GF-D8 (cell line): ENCODE measurements around the gene INSC.
"Not testable (repeated sequence)": the region's sequence is repeated elsewhere in the genome, so short reads cannot be mapped to it uniquely, and the experiment has no call there.

Source experiments
- DNase-seq: peaks from one replicate; lab custom pipeline; 2025; lab: John Stamatoyannopoulos, UW

Gene INSC, protein sequence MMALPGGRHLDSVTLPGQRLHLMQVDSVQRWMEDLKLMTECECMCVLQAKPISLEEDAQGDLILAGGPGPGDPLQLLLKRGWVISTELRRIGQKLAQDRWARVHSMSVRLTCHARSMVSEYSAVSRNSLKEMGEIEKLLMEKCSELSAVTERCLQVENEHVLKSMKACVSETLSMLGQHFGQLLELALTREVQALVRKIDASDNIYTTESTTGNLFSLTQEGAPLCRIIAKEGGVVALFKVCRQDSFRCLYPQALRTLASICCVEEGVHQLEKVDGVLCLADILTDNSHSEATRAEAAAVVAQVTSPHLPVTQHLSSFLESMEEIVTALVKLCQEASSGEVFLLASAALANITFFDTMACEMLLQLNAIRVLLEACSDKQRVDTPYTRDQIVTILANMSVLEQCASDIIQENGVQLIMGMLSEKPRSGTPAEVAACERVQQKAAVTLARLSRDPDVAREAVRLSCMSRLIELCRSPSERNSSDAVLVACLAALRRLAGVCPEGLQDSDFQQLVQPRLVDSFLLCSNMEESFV

DNA sequence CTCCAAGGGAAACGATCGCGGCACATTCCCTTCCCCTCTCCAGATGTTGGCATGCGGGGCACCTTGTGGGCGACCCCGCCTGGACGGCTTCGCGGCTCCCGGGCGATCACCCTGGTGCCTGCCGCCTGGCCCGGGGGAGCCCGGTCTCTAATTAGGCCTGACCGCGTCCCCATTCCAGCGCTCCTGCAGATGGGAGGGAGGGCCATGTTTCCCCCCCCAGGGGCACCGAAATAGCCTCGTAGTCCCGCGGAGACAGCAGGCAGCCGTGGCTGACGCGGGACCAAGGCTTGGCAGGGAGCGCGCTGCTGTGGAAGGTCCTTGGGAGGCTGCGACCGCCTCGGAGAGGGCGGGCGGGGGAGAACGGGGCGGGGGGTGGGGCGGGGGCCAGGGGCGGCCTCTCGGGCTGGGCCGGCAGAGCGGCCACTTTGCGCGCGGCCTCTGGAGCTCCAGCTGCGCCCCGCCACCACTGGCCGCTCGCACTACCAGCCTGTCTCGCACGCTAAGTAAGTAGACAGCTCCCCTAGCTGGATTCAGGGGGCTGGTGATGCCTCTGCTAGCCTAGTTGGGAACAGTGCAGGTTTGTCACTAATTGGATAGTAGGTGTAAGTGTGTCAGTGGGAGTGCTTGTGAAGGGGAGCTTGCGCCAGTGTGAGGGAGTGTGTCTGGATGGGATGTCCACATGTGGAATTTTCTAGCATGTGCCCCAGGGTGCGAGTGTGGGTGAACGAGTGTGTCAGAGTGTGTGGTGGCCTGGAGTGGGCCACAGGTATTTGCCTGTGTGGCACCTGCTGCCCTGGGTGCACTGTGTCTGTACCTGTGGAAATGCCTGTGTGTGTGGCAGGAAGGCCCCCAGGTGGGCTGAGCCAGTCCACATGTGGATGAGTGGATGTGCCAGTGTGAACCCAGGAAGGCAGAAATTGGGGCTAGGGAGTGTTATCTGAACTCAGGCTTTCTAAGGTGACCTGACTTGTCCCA, at the start of gene INSC:
Gene INSC (plus strand): TSS at position 423 of the 975 bp plus-strand sequence. CDS start 34,252 bp downstream, outside the sequence.
- no peak for DNase-seq

DNA sequence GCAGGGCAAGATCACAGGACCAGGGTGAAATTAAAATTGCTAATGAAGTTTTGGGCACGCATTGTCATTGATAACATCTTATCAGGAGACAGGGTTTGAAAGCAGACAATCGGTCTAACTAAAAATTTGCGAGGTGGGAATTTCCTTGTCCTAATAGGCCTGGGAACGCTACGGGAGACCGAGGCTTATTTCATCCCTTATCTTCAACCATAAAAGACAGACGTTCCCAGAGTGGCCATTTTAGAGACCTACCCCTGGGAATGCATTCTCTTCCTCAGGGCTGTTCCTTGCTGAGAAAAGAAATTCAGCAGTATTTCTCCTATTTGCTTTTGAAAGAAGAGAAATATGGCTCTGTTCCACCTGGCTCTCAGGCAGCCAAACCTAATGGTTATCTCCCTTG, 45.0 kb upstream of the INSC start:
- DNase-seq = not testable (repeated sequence)

- DNase-seq = no peak
These were observed 43.0 kb upstream of the INSC start for GRCh38 chr11:15071556-15072255.

DNA sequence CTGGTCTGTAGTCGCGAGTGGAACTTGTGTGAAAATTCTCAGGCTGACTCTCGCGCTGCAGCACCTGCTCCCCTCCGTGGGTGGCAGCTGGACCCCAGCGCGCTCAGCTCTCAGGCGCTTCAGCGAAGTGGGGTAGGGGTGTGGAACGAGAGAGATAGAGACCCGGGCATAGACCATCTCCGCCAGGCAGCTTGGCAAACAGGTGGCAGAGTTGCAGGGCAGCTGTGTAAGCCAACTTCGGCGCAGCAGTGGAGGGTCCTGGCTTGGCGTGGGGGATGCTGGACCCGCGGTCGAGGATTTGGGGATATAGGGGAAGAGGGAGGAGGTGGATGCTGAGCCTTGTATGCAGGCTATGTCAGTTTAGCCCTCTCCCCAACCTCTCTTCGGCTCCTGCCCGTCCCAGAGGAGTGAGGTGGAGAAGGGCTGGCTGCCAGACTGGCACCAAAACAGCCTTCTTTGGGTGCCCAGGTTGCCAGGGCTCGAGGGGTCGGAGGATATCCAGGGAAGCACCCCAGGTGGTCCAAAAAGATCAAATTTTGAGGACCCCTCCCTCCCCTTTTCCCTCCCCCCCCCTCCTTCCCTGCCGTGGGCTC, 42.1 kb upstream of the INSC start:
- no peak for DNase-seq

- DNase-seq = no peak
These were observed 41.1 kb upstream of the INSC start, which contains the start of gene CALCB for GRCh38 chr11:15073361-15074205. CALCB (plus strand) TSS chr11:15073593; CDS start chr11:15074719, 1,126 bp downstream.

DNA sequence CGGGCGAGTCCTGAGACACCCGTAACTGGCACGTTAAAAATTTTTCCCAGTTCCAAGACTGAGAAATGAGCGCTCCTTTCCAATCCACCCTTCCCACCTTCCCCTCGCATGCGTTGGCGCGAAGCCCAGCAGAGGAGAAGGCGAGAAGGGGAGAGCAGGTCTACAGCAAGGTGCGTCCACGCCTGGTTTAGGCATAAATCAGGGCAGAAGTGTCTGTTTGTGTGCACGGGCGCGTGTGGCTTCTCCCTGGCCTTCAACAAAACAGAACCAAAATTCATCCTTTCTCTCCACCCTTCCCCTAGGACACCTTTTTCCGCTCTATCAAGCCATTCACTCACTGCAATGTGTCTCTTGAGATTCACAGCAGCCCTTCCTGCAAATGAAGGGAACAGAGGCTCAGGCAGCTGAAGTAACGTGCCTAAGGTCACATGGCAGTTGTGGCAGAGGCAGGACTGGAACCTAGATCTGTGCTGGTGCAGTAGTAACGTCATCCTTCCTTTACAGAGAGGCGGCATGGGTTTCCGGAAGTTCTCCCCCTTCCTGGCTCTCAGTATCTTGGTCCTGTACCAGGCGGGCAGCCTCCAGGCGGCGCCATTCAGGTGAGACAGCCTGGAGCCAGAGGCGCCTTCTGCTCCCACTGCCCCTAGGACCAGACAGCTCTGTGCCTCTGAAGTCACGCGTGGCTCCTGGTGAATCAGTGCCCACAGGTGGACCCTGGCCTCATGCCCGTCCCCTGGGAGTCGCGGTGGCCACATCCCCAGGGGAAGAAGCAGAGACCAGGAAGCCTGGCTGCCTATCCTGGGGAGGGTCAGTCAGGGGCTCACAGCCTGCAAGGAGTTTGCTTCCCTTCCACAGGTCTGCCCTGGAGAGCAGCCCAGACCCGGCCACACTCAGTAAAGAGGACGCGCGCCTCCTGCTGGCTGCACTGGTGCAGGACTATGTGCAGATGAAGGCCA, 40.2 kb upstream of the INSC start:
- DNase-seq = no peak

- DNase-seq = no peak
These were observed 39.6 kb upstream of the INSC start for GRCh38 chr11:15075162-15075526.

- no peak for DNase-seq
These were observed 23.5 kb upstream of the INSC start for GRCh38 chr11:15091175-15091574.

DNA sequence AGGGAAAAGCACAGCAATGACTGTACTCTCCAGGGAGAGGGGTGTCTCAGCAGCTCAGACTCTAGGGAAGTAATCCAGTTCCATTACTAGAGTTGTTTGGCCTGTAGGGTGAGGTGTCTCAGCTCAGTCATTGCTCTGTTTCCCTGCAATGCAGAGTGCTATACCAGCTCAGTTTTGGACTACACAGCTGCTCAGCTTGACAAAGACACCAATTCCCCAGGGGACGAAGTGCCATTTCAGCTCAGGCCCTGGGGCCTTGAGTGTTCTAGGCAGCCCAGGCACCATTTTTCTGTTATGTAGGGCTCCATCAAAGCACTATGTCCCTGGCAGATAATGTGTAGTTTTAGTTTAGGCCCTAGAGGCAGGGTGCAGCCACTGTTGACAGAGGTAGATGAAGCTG, 23.1 kb upstream of the INSC start:
- no peak for DNase-seq

DNA sequence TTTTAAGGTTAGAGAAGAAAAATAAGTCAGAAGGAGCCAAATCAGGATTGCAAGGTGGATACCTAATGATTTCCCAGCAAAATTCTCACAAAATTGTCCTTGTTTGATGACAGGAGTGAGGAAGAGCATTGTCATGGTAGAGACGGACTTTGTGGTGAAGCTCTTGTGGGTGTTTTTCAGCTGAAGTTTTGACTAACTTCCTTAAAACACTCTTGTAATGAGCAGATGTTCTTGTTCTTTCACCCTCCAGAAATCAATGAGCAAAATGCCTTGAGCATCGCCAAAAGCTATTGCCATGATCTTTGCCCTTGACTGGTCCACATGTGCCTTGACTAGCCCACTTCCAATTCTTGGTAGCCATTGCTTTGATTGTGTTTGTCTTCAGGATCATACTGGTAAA, 21.3 kb upstream of the INSC start:
- no peak for DNase-seq

DNA sequence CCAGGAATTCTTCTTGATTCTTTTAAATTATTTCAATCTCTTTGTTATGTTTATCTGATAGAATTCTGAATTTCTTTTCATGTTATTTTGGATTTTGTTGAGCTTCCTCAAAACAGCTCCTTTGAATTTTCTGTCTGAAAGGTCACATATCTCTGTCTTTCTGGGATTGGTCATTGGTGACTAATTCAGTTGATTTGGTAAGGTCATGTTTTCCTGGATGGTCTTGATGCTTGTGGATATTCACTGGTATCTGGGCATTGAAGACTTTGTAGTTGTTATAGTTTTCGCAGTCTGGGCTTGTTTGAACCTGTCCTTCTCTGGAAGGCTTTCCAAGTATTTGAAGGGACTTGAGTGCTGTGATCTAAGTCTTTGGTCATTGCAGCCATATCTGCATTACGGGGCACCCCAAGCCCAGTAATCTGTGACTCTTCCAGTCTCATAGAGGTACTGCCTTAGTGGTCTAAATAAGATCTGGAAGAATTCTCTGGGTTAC, 18.9 kb upstream of the INSC start:
- DNase-seq = no peak

- DNase-seq = no peak
These were observed 17.3 kb upstream of the INSC start for GRCh38 chr11:15097411-15097810.

DNA sequence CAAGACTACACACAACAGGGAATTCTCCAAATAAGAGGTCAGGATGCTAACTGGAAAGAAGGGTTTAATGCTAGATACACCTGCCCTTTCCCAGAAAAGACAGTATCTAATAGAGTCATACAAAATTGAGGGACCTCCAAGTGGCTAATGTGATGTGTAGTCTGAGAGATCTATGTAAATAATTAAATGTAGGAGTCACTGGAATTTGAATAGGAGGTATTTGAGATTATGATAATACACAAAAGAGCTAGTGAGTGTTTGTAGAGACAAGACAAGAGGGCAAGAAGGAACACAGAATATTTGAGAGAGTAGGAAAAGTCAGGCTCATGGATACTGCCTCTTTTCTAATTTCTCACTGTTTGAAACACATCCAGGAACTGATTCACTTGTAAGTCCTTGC, 15.5 kb upstream of the INSC start:
- DNase-seq = no peak

DNA sequence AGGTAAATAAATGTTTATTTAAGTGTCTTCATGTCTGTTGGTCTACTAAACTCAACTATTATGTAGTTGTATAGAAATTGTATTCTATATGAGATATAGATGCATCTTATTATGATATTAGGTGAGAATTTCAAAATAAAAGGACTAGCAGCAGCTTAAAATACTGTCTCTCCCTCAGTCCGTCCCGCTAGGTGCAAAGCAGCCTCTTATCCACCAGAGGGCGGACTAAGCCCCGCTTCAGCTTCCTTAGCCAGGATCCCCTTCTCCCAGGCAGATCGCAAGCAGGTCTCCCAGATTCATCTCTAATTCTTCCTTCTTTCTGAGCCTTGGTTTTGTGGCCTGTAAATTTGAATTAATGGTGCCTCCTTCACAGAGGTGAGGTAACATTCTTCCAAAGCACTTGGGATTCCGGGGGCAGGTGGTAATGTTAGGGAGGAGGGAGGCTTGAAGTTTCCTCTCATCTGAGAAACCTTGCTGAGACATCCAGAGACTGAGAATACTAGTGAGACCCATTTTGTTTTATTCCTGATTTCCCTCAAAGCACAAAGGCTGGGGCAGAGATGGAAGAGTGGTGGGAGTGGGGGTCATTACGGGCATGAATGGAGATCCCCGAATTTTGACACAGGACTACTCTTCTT, 13.5 kb upstream of the INSC start:
- DNase-seq = no peak

DNA sequence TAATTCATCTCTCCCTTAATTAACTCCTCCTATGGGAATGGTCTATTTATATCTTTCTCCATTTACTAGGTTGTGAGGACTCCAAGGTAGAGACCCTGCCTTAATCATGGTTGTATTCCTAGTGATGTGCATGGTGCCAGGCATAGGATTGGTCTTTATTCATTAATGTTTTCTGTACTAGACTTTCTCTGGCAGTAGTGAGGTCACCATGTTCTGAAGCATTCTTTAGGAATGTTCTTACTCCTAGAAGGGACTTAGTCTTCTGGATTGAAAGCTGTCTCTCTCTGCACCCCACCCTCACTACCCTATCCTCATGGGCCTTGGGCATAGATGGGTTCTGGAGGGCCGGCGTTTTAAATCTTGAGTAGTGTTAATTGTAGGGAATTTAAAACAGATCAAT, 10.6 kb upstream of the INSC start:
- no peak for DNase-seq

- no peak for DNase-seq
These were observed 8.3 kb upstream of the INSC start for GRCh38 chr11:15106201-15106965.

GRCh38 chr11:15107730-15108515, 6.8 kb upstream of the INSC start:
- DNase-seq = no peak
